A673 (cell line): ENCODE results near the gene IARS2. TPM values are rescaled to one million over a fixed set of nuclear protein-coding genes. Genes with fewer than 3 reads are reported as not detected.

Experiments
- BruUV-seq: library from RNA; stranded (reverse); fragments of 400-500 nt; replicated peaks from 2 replicates; lab custom pipeline; 2021; lab: Mats Ljungman, UMichigan
- CTCF ChIA-PET: fragments of 300-600 bp; sonication (Branson Sonifier 250); formaldehyde crosslinking; loops from one replicate; lab custom pipeline; 2022; ENCODE audit warnings: antibody characterized with exemption; lab: Charles Lee
- POLR2A ChIA-PET: fragments of 300-600 bp; sonication (Branson Sonifier 250); formaldehyde crosslinking; loops from one replicate; lab custom pipeline; 2022; ENCODE audit warnings: antibody characterized with exemption; ENCODE audit not compliant: low non-redundant PET; lab: Charles Lee
- DNase-seq: peaks from one replicate; pipeline ENCODE4 v3.0.0-alpha.2; 2015; ENCODE audit warnings: low spot score
- H3K27ac ChIP-seq: fragments of 200-600 bp; sonication (generic); 2 replicates; pipeline ENCODE4 v1.5.1; 2016; ENCODE audit warnings: mixed run types, low read depth, mild to moderate bottlenecking, mixed read lengths, antibody characterized with exemption, low read length; ENCODE audit not compliant: poor library complexity, severe bottlenecking
- H3K27me3 ChIP-seq: fragments of 200-600 bp; sonication (generic); replicated peaks from 2 replicates; pipeline ENCODE4 v1.6.1; 2017; ENCODE audit warnings: mixed run types, low read depth, mild to moderate bottlenecking, mixed read lengths, antibody characterized with exemption, low read length; ENCODE audit not compliant: insufficient read depth, poor library complexity
- H3K36me3 ChIP-seq: fragments of 200-600 bp; sonication (generic); 2 replicates; pipeline ENCODE4 v1.6.1; 2016; ENCODE audit warnings: mixed run types, mild to moderate bottlenecking, mixed read lengths, antibody characterized with exemption, low read length; ENCODE audit not compliant: insufficient read depth, poor library complexity, severe bottlenecking
- H3K4me1 ChIP-seq: fragments of 200-600 bp; sonication (generic); 2 replicates; pipeline ENCODE4 v1.6.1; 2017; ENCODE audit warnings: mixed run types, mild to moderate bottlenecking, mixed read lengths, antibody characterized with exemption, low read length; ENCODE audit not compliant: insufficient read depth, poor library complexity, severe bottlenecking
- H3K4me3 ChIP-seq: fragments of 200-600 bp; sonication (generic); 2 replicates; pipeline ENCODE4 v1.5.1; 2016; ENCODE audit warnings: low read depth, mixed run types, mild to moderate bottlenecking, mixed read lengths, low read length; ENCODE audit not compliant: poor library complexity, severe bottlenecking
- H3K9me3 ChIP-seq: fragments of 200-600 bp; sonication (generic); 2 replicates; pipeline ENCODE4 v1.6.1; 2016; ENCODE audit warnings: mixed run types, low read depth, mild to moderate bottlenecking, mixed read lengths, antibody characterized with exemption, low read length; ENCODE audit not compliant: poor library complexity, severe bottlenecking
- EZH2 ChIP-seq: fragments of 200-600 bp; sonication (generic); IDR thresholded peaks from 2 replicates; pipeline ENCODE4 v1.6.1; 2017; ENCODE audit warnings: borderline replicate concordance, low read depth, mild to moderate bottlenecking, mixed read lengths, antibody characterized with exemption, low read length; ENCODE audit not compliant: poor library complexity, severe bottlenecking
- intact Hi-C: fragments of 100-400 bp; cut with micrococcal nuclease; formaldehyde crosslinking; loops from one replicate; pipeline ENCODE4 v1.10.0; 2022; ENCODE audit not compliant: unreplicated experiment
- total RNA-seq: library from RNA; stranded (reverse); gene quantifications from 2 replicates; pipeline ENCODE4 v1.2.3, GENCODE V29; 2021
- TF ChIP-seq, protein P1 (sequence below): fragments of 300-800, 200-600 bp; sonication (generic); conservative IDR thresholded peaks from 2 replicates; pipeline ENCODE4 v1.5.1; 2017; ENCODE audit warnings: low read depth, mild to moderate bottlenecking, antibody characterized with exemption, low read length, moderate library complexity, mixed read lengths

The IARS2 gene
- total RNA-seq, 1 experiment from 2014 or later, result 80.5 TPM

DNA sequence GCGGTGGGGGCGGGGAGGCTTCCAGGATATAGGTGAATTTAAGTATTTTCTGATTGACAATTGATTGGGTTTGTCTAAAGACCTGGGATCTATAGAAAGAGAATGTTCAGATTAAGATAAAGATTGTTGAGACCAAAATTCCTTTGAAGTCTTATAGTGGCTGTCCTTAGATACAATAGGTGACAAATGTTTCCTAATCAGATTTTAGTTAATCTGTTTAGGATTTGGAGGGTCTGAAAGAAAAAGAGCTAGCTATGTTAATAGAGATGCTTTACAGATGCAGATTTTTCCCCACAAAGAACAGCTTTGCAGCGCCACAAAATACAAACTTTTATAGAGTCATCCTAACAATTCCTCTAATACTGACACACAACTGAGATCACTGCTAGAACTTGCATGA lies 33.1 kb upstream of the IARS2 start:
- Histone ChIP-seq H3K27ac (no peak overlapping the region), H3K4me3 (no peak overlapping the region), H3K4me1 (no peaks in the 10 kb centered on the region), H3K27me3 (no peaks in the 10 kb centered on the region), H3K36me3 (no peaks in the 10 kb centered on the region), H3K9me3 (no peaks in the 10 kb centered on the region)
- ChIA-PET CTCF (no interaction called here), POLR2A (no interaction called here)
- intact Hi-C loops, result no loop called here
- TF ChIP-seq, protein P1, sequence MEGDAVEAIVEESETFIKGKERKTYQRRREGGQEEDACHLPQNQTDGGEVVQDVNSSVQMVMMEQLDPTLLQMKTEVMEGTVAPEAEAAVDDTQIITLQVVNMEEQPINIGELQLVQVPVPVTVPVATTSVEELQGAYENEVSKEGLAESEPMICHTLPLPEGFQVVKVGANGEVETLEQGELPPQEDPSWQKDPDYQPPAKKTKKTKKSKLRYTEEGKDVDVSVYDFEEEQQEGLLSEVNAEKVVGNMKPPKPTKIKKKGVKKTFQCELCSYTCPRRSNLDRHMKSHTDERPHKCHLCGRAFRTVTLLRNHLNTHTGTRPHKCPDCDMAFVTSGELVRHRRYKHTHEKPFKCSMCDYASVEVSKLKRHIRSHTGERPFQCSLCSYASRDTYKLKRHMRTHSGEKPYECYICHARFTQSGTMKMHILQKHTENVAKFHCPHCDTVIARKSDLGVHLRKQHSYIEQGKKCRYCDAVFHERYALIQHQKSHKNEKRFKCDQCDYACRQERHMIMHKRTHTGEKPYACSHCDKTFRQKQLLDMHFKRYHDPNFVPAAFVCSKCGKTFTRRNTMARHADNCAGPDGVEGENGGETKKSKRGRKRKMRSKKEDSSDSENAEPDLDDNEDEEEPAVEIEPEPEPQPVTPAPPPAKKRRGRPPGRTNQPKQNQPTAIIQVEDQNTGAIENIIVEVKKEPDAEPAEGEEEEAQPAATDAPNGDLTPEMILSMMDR, result no peak
- no peak for TF ChIP-seq EZH2
- BruUV-seq, result no TSS peak
- DNase-seq, result no peak

GRCh38 chr1:220062629-220063028 lies 31.3 kb upstream of the IARS2 start:
- no peak for TF ChIP-seq EZH2
- TF ChIP-seq, protein P1, result no peak
- no peaks in the 10 kb centered on the region for H3K4me1 ChIP-seq
- no TSS peak for BruUV-seq
- H3K4me3 ChIP-seq, result no peak overlapping the region
- DNase-seq, result no peak
- H3K9me3 ChIP-seq, result no peaks in the 10 kb centered on the region
- H3K27me3 ChIP-seq, result no peaks in the 10 kb centered on the region
- no peaks in the 10 kb centered on the region for H3K36me3 ChIP-seq
- intact Hi-C loops, result no loop called here
- no peak overlapping the region for H3K27ac ChIP-seq
- POLR2A ChIA-PET, result no interaction called here
- CTCF ChIA-PET, result no interaction called here

DNA sequence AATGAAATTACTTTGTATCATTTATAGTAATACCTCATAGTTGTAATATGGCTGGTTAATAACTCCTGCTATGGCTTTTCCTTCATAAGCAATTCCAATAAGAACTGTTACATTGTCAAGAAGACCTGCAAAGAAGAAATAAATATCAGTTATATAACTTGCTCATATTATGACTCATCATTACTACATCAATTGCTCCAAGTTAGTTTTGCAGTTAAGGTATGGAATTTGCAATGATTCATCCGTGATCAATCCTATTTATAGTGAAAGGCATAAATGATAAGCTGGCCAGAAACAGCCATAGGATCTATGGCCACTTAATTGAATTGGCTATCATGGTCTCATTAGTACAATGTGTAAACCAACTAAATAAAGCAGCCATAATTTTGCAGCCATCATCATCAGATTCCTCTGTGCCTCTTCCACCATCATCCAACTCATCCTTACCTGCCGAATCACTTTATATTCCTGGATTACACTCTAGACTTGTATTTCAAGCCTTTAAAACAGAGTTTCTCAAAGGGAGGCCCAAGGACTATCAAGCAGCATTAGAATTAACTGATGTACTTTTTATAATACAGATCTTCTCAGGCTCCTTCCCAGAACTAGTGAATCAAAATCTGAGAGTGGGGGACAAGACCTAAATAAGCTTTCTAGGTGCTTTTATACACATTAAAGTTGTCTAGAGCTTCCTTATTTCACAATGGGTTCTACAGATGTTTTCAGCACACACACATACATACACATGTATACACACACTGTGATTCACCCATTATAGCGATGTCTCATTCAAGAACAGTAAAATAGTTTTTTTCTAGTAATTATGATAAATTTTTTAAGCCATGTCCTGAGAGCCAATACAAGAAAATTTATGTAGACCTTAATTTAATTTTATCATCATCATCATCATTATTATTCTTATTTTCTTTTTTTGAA lies 26.4 kb upstream of the IARS2 start:
- Histone ChIP-seq H3K27me3 (no peaks in the 10 kb centered on the region), H3K9me3 (no peaks in the 10 kb centered on the region), H3K4me3 (no peak overlapping the region), H3K4me1 (no peaks in the 10 kb centered on the region), H3K36me3 (no peaks in the 10 kb centered on the region), H3K27ac (no peak overlapping the region)
- no TSS peak for BruUV-seq
- no peak for DNase-seq
- intact Hi-C loops, result no loop called here
- TF ChIP-seq, protein P1, result no peak
- TF ChIP-seq EZH2, result no peak
- ChIA-PET POLR2A (no interaction called here), CTCF (no interaction called here)
